HG02678 (cell line): ENCODE data around the gene TMEM134.
"Not testable (repeated sequence)": the region's sequence is repeated elsewhere in the genome, so short reads cannot be mapped to it uniquely, and the experiment has no call there.

Source experiments
- ATAC-seq: cut with Tn5 transposase; IDR thresholded peaks from one replicate; pipeline ENCODE4 v1.9.1; 2021; ENCODE audit warnings: mild to moderate bottlenecking, moderate library complexity; ENCODE audit not compliant: unreplicated experiment

The TMEM134 gene

GRCh38 chr11:67468759-67469507 is at the start of gene TMEM134:
Gene TMEM134, minus strand, starts transcription at chr11:67469251. Its CDS starts 59 bp downstream, at chr11:67469192.
- peak; percentile 74 for ATAC-seq

DNA sequence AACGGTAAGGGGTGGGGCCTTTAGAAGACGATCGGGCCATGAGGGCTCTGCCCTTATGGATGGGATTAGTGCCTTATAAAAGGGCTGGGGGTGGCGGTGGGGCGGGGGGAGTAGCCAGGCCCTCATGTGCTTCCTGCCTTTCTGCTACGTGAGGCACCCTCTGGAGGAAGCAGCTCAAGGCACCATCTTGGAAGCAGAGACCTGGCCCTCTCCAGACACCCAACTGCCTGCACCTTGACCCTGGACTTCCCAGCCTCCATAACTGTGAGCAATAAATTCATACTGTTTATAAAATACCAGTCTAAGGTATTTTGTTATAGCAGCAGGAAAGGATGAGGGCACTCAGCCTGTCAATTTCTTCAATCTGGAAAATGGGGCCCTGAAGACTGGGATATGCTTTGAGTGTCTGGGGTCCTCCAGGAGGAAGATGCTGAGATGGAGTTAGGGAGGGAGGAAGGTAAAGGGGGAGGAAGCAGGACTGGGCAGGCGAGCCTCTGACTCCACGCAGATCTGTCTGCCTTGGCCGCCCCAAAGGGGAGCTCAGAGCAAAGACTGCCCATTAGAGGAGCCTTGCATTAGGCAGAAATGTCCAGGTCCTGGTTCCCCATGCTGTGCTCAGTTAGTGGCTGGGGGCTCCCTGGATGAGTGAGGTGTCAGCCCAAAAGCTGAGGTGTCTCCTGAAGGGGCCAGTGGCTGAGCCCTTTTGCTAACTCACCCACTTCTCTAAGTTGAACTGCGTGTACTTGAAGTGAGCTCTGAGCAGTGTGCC is 48.9 kb upstream of the TMEM134 start:
- ATAC-seq: no peak

DNA sequence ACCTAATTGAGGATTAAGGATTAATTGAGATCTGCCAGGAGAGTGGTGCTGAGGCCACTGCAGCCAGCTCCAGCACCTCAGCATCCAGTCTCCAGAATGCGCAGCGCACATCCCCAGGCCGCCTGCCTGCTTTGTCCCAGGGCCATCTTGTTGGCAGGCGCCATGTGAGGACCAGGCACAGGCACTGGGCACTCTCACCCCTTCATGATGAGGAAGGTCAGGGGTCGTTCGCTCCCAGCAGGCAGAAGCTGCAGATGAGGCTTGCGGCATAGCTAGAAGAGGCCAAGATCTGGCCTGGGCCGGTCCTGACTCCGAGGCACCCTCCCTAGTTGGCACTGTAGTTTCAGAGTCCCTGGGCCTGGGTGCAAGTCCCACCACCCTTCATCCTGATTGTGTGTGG is 47.8 kb upstream of the TMEM134 start:
- ATAC-seq: no peak

DNA sequence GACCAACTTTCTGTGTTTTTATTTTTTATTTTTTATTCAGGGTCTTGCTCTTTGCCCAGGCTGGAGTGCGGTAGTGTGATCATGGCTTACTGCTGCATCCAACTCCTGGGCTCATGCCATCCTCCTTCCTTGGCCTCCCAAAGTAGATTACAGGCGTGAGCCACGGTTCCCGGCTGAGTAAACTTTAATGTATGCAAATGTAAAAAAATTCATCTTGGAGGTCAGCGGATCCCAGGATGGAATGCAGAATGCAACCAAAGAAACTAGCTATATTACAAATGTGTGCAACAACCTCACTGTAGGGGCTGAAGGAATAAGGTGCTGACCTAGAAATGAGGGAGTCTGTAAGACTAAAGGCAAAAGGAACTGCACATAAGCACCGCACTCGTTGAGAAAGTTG is 45.1 kb upstream of the TMEM134 start:
- no peak for ATAC-seq

DNA sequence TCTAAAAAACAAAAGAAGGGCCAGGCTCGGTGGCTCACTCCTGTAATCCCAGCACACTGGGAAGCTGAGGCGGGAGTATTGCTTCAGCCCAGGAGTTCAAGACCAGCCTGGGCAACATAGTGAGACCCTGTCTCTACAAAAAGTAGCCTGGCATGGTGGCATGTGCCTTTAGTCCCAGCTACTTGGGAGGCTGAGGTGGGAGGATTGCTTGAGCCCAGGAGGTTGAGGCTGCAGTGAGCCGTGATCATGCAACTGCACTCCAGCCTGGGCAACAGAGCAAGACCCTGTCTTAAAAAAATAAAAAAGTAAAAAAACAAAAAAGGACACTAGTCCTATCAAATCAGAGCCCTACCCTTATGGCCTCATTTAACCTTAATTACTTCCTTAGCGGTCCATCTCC is 42.5 kb upstream of the TMEM134 start:
- not testable (repeated sequence) for ATAC-seq

GRCh38 chr11:67510023-67510345 is 40.9 kb upstream of the TMEM134 start:
- ATAC-seq: no peak

DNA sequence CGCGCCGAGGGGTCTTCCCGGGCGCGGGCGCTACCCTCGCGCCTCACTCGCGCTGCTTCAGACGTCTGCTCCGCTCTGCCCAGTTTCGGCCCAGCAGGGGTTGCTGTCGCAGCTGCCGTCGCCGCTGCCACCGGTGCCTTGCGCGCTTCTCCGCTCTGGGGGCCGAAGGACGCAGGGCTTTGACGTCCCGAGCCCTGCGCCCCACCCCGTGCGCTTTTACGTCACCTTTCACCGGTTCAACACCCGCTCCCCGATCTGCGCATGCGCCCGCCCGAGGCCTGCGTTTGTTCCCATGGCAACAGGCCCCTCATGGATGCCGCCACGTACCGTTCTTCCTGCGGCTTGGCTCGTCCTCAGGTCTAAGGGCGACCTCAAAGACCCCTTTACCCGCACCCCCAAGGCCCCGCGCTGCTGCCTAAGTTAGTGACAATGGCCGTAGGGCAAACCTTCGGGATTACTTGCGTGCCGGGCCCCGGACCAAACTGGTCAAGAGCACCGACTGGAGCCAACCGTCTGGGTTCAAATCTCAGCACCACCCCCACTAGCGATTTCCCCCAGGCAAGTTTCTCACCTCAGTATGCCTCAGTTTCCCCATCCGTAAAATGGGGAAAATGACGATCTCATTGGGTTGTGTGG is 39.6 kb upstream of the TMEM134 start:
- ATAC-seq: peak; percentile 41

GRCh38 chr11:67507864-67508485 is 38.9 kb upstream of the TMEM134 start, which contains the start of gene CDK2AP2:
Gene CDK2AP2, minus strand, starts transcription at chr11:67508162. Its CDS starts 80 bp downstream, at chr11:67508082.
- ATAC-seq: peak; percentile 77

DNA sequence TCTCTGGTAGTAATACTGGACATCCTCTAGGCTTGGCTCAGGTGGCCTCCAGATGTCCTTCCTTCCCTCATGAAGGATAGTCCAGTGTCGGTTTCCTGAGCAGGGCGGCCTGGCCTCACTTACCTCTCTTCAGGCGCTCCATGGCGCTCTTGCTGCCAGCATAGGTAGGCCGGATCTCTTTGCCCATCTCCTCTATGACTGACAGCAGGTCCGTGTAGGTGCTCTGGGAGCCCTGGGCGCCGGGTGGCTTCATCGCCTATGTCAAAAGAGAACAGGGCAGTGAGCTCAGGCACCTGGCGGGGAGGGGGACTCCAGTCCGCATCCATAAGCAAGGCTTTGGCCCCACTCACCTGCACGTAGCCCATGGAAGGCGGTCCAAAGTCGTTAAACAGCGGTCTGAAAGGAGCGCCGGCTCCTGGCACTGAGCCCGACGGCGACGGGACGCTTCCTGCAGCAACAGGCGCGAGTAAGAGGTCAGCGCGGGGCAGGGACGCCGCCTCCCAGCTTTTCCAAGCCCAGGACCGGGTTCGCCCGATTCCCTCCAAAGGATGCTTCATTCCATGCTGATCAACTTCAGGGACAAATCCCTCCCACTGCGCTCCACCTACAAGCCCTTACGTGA is 38.3 kb upstream of the TMEM134 start:
- ATAC-seq: no peak

DNA sequence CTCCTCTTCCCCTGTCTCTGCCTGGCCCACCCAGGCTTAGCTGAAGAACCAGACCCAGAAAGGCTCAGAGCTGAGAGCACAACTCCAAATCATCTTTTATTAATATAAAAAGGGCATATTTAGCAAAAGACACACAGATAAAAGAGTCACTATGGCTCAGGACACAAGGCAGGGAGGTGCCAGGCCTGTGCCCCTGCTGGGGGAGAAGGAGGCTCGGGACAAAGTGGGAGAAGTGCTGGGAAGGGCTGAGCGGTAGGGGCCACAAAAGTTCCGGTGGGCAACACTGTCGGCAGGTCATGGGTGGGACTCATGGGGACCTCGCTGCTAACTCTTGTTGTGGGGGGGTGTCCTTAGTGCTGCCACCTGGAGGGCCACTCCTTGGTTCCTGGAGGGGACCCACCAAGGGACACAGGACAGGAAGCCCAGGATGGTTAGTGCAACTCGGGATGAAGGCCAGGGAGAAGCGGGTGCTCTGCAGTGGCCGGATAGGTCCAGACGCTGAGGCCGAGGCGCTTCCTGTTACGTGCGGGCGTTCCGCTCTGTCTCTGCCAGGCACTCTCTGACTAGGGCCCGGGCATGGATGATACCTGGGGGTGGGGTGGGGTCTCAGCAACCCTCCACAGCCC is 37.5 kb upstream of the TMEM134 start:
- ATAC-seq: no peak

- ATAC-seq: no peak
Measured at GRCh38 chr11:67505605-67506396, 36.8 kb upstream of the TMEM134 start.

DNA sequence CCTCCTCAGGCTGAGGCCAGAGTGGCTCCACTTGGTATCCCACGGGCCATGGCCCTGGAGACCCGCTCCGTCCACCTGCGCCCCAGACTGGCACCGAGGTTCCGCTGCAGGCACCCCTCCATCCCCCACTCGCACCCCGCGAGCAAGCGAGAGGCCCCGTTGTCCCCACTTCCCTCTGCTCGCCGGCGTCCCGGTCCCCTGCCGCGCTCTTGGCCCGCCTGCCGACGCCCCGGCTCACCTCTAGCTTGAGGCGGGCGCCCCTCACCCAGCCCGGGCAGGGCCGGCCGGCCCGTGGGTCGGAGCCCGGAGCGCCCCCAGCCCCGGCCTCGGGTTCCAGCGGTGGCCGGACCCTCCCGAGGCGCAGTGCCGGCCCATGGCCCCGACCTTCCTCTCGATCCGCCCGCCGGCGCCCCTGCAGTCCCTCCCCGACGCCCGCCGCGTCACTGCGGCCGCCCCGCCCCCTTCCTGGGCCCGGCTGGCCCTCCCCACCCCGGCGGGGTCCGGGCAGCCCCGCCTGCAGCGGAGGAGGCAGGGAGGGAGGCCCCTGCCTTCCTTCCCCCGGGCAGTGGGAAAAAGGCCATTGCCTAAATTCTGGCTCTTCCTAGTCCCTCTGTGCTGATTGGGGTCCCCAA is 36.0 kb upstream of the TMEM134 start, which contains the start of gene PITPNM1:
TSS of gene PITPNM1 (minus strand) at position 414 of the 632 bp plus-strand sequence. CDS start 1,183 bp downstream, outside the sequence.
- ATAC-seq: no peak

DNA sequence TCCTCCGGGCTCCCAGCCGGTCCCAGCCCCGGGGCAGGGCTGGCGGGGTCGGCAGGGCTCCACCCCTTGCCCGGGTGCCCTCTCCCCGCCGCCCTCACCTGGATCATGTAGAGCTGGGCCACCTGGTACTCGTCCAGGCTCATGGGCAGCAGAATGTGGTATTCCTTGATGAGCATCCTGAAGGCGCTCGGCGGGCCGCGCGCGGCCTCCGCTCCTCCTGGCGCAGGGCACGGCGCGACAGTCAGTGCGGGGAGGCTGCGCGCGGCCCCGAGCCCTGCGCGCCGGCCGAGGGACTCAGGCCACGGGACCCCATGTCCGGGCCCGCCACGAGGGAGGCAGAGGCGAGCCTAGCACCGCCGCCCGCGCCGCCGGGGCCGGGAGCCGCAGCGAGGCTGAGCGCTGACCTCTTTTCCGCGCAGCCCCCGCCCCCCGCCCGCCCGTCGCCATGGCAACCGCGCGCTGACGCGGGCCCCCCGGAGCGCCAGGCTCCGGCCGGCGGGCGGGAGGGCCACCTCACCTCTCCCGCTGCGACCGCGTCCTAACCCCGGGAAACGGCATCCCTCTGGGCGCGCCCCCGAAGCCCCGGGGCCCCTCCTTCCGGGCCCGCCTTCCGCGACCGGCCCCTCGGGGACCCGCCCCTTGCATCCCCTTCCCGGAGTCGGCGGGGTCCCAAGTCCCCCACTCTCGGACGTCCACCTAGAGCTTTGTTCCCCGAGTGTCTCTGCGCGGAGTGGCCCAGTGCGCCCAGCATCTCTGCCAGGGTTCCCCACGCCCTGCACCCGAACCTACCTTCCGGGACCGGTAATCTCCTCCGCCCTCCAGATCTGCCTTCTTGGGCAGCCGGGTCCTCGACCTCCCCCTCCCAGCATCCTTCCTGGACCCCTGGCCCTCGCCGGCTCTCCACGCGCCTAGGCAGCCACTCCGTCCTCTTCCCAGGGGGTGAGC is 35.2 kb upstream of the TMEM134 start:
- no peak for ATAC-seq

DNA sequence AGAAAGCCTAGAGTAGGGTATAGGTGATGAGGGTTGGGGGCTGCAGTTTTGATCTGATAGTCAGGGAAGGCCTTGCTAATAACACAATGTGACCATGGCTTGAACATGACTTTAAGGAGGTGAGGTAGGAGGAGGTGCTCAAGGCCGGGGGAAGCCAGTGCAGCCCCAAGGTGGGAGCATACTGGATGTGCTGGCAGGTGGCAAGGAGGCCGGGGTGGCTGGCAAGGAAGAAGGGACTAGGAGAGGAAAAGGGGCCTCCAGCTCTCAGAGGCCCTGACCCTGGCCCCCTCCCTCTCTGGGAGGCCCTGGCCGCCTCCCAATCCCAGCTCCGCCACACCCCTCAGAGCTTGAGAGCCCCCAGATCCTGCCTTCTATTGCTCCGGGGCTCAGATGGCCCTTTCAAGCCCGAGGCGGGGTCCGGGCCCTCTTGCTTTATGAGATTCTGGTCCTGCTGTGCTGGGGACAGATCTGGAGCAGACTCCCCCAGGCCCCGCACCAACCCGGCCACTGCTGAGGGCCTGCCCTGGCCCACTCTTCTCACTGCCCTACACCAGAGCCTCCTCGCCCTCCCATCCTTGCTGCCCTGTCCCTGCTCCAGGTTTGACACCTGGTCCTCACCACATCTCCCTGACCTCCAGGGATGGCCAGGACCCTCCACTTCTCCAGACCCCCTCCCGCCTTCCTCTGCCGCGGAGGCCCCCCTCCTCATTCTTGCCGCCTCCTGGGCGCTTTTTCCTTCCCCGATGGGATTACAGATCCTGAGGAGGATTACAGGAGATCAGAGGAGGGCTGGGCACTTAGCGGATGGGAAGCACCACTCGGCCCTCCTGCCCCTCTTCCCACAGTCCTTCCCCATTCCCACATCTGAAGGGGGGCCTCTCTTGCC is 34.3 kb upstream of the TMEM134 start:
- no peak for ATAC-seq

GRCh38 chr11:67502328-67502979 is 33.4 kb upstream of the TMEM134 start:
- no peak for ATAC-seq

DNA sequence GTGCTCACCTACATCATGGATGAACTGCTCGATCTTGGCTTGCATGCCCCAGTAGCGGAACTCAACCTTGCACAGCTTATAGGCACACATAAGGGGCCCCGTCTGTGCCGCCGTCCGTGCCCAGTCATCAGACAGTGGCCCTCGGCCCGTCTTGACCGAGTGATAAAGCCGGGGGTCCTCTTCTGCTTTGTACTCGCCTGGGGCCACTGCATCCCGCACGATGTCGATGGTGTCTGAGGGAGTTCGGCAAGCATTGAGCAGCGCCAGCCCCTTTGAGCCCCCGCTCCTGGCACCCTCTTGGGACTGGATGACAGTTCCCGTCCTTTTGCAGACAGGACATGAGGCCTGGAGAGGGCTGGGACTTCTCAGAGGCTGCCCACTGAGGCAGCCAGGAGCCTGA is 32.8 kb upstream of the TMEM134 start:
- ATAC-seq: no peak
